Cardiac muscle cell (in vitro differentiated cells and primary cell): ENCODE results near the gene MTX1. TPM values are rescaled to one million over a fixed set of nuclear protein-coding genes. Genes with fewer than 3 reads are reported as not detected.

Source experiments
- DNase-seq, 2 donors: peaks; one replicate each; pipeline versions ENCODE4 v3.0.0 to v3.0.0-alpha.2; 2010 to 2017; ENCODE audit warnings: low read depth in 1 of 2, low spot score in 1 of 2
- H3K27ac ChIP-seq: fragments of 200-600 bp; sonication (generic); 2 replicates; pipeline ENCODE4 v1.5.1; 2016
- H3K27me3 ChIP-seq: fragments of 200-600 bp; sonication (generic); 2 replicates; pipeline ENCODE4 v1.6.0; 2016; ENCODE audit warnings: control low read depth
- H3K36me3 ChIP-seq: fragments of 200-600 bp; sonication (generic); 2 replicates; pipeline ENCODE4 v1.5.1; 2016; ENCODE audit warnings: control low read depth
- H3K4me1 ChIP-seq: fragments of 200-600 bp; sonication (generic); 2 replicates; pipeline ENCODE4 v1.8.1; 2017; ENCODE audit warnings: low read depth, mild to moderate bottlenecking, mixed run types
- H3K4me3 ChIP-seq: fragments of 200-600 bp; sonication (generic); 2 replicates; pipeline ENCODE4 v1.5.1; 2016; ENCODE audit warnings: mild to moderate bottlenecking
- H3K9me3 ChIP-seq: fragments of 200-600 bp; sonication (generic); 2 replicates; pipeline ENCODE4 v1.5.1; 2017; ENCODE audit warnings: low read depth, mild to moderate bottlenecking, control low read depth
- CTCF ChIP-seq: IDR thresholded peaks from 2 replicates; pipeline ENCODE4 v1.5.1; 2012; ENCODE audit warnings: low read depth, mild to moderate bottlenecking, low read length
- polyA plus RNA-seq: library from polyadenylated mRNA; unstranded; fragments of >200 nt; fragmentation: Nextera tagmentation; extraction: Ambion mirVana; gene quantifications from 2 replicates; pipeline ENCODE4 v1.2.1, GENCODE V29; 2016
- total RNA-seq: library from RNA; depleted of rRNA; stranded (reverse); fragments of >200 nt; gene quantifications from 2 replicates; pipeline ENCODE4 v1.2.3, GENCODE V29; 2016

MTX1 gene
- total and polyA plus RNA-seq, 2 experiments from 2014 or later, result 24.7 to 31.9 TPM

- peak; percentile 89 to 93 for DNase-seq
- Histone ChIP-seq H3K27ac (peak within 1 kb of the TSS; percentile 69), H3K36me3 (peaks cover 4% of the 10 kb centered on the region), H3K27me3 (no peaks in the 10 kb centered on the region), H3K4me1 (peaks cover 30% of the 10 kb centered on the region), H3K4me3 (peak within 1 kb of the TSS; percentile 70), H3K9me3 (no peaks in the 10 kb centered on the region)
- TF ChIP-seq CTCF, result no peak
These were observed 46.9 kb downstream of the MTX1 start, which contains the start of gene ENTREP3 for GRCh38 chr1:155255243-155256007. Gene ENTREP3, minus strand, starts transcription at chr1:155255483. Its CDS starts 606 bp downstream, at chr1:155254877.

GRCh38 chr1:155256058-155256852 lies 47.8 kb downstream of the MTX1 start:
- peaks cover 32% of the 10 kb centered on the region for H3K4me1 ChIP-seq
- H3K36me3 ChIP-seq, result peaks cover 4% of the 10 kb centered on the region
- no peak for DNase-seq
- TF ChIP-seq CTCF, result no peak
- peak overlapping the region; percentile 69 for H3K27ac ChIP-seq
- no peaks in the 10 kb centered on the region for H3K9me3 ChIP-seq
- no peaks in the 10 kb centered on the region for H3K27me3 ChIP-seq
- H3K4me3 ChIP-seq, result no peak overlapping the region

GRCh38 chr1:155260276-155260675 lies 51.8 kb downstream of the MTX1 start:
- peaks cover 22% of the 10 kb centered on the region for H3K36me3 ChIP-seq
- no peak for TF ChIP-seq CTCF

GRCh38 chr1:155261493-155261851 lies 53.0 kb downstream of the MTX1 start:
- no peak for DNase-seq
- Histone ChIP-seq H3K4me3 (peak overlapping the region; percentile 44), H3K4me1 (peaks cover 7% of the 10 kb centered on the region), H3K9me3 (no peaks in the 10 kb centered on the region), H3K36me3 (peaks cover 31% of the 10 kb centered on the region), H3K27ac (peak overlapping the region; percentile 68), H3K27me3 (no peaks in the 10 kb centered on the region)
- no peak for TF ChIP-seq CTCF

More at GRCh38 chr1:155260276-155260675, 51.8 kb downstream of the MTX1 start:
- peak overlapping the region; percentile 68 for H3K27ac ChIP-seq
- H3K4me1 ChIP-seq, result peaks cover 10% of the 10 kb centered on the region
- no peaks in the 10 kb centered on the region for H3K27me3 ChIP-seq
- no peak overlapping the region for H3K4me3 ChIP-seq
- no peaks in the 10 kb centered on the region for H3K9me3 ChIP-seq
- no peak for DNase-seq

- H3K4me3 ChIP-seq, result peak within 1 kb of the TSS; percentile 44
- peak; percentile 99 for DNase-seq
- no peak for TF ChIP-seq CTCF
- peaks cover 7% of the 10 kb centered on the region for H3K4me1 ChIP-seq
- peak within 1 kb of the TSS; percentile 68 for H3K27ac ChIP-seq
- H3K36me3 ChIP-seq, result peaks cover 35% of the 10 kb centered on the region
- H3K9me3 ChIP-seq, result no peaks in the 10 kb centered on the region
- H3K27me3 ChIP-seq, result no peaks in the 10 kb centered on the region
These were observed 53.6 kb downstream of the MTX1 start, which contains the start of gene SCAMP3 for GRCh38 chr1:155261852-155262673. Gene SCAMP3, minus strand, starts transcription at chr1:155262360. Its CDS starts 209 bp downstream, at chr1:155262151.
